SW480 (cell line): ENCODE measurements around the gene NTNG1.

Source experiments
- DNase-seq: peaks from one replicate; pipeline ENCODE4 v3.0.0-alpha.2; 2016; ENCODE audit warnings: low spot score

NTNG1 gene

GRCh38 chr1:107413546-107413945 is 272.7 kb downstream of the NTNG1 start:
- no peak for DNase-seq

DNA sequence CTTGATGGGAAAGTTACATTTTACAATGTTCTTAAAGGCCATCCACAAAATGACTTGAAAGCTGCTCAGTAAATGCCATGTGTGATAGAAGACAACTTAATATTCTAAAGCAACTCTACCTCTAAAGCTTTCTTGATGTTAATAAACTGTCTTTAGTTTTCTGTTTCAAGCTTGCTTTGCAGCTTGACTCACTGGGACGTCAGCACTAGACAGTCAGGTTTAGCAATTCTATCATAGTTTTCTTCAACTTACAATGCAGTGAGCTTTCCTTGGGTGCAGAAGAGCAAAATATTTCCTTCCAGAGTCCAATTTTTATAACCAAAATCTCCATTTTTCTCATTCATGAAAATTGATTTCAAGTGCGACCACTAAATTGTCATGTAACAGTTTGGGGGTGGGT is 273.1 kb downstream of the NTNG1 start:
- no peak for DNase-seq

DNA sequence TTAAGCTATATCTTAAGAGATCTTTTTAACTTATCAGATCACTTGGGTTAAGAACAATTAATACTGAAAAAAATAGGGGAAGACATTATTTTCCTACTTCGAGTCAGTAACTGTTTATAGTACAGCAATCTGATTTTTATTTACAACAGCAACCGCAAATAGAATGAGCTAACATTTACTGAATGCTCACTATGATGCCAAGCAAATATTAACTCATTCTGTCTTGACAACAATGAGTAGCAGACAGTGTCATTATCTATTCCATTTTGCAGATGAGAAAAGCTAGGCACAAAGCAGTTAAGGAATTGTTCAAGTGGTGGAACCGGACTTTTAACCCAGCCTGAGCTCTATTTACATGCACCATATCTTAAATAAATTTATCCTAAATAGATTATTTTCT is 273.7 kb downstream of the NTNG1 start:
- no peak for DNase-seq

DNA sequence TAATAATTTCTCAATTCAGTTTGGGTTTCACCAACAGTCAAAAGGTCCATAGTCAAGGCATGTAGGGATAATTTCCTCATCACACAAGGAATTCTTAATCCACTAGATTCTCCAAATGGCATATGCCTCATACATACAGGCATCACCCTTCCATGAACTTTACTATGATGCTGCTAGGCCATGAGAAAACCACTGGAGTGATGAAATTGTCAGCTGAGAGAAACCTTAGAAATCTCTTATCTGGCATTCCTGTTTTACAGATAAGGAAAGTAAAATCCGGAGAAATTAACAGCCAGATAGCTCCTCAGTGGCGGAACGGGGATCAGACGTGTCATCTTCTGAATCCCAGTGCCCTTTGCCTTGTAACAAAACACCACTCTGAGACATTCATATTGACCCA is 274.4 kb downstream of the NTNG1 start:
- no peak for DNase-seq

GRCh38 chr1:107419003-107419402 is 278.2 kb downstream of the NTNG1 start:
- no peak for DNase-seq

DNA sequence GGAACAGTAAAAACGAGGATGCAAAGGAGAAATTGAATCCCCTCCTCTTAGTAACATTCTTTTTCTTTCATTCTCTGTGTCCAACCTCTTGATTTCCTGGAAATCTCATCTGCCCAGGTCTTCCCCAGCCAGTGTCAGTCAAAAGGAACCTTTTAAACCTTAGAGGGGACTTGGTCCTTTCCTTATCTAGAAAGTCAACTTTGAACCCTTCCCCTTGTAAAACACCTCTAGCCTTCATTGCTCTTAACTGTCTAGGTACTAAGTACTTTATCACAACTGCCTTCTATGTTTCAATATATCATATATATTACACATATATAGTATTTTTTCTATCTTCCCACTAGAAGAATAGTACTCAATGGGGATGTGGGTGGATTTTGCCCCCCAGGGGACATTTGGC is 282.1 kb downstream of the NTNG1 start:
- no peak for DNase-seq

DNA sequence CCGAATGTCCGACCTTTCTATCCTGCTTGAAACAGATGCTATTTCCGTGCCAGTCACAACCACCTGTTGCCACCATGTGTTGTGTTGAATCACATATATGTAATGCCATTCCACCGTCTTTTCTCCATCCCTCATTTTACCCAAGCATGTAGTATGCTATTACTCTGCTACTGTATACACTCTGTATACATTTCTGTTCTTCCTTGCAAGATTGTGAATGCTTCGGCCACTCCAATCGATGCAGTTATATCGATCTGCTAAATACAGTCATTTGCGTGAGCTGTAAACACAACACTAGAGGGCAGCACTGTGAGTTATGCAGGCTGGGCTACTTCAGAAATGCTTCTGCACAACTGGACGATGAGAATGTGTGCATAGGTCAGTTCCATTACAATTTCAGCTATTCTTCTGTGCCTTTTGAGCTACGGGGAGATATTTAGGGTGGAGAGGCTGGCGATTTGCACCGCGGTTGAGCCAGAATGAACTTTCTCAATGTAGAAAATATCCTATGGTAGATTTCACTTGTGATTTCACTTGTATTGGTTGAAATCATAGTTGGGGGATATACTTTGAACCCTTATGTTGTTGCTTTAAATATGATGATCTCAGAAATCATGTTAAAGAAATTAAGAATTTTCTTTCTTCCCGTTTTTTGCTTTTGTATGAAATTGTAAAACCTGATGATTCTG is 289.8 kb downstream of the NTNG1 start:
- DNase-seq, result peak; percentile 47

GRCh38 chr1:107432108-107432507 is 291.3 kb downstream of the NTNG1 start:
- no peak for DNase-seq

DNA sequence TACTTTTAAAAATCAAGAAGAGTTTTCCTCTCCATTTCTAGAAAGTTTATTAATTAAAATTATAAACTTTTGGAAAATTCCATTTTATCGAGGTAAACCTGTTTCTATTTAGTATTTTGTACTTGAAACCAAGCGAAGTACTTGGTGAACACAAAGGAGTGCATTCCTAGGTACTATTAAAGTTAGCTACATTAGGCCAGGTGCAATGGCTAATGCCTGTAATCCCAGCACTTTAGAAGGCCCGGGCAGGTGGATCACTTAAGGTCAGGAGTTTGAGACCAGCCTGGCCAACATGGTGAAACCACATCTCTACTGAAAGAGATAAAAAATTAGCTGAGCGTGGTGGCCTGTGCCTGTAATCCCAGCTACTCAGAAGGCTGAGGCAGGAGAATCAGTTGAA is 292.2 kb downstream of the NTNG1 start:
- DNase-seq, result no peak

DNA sequence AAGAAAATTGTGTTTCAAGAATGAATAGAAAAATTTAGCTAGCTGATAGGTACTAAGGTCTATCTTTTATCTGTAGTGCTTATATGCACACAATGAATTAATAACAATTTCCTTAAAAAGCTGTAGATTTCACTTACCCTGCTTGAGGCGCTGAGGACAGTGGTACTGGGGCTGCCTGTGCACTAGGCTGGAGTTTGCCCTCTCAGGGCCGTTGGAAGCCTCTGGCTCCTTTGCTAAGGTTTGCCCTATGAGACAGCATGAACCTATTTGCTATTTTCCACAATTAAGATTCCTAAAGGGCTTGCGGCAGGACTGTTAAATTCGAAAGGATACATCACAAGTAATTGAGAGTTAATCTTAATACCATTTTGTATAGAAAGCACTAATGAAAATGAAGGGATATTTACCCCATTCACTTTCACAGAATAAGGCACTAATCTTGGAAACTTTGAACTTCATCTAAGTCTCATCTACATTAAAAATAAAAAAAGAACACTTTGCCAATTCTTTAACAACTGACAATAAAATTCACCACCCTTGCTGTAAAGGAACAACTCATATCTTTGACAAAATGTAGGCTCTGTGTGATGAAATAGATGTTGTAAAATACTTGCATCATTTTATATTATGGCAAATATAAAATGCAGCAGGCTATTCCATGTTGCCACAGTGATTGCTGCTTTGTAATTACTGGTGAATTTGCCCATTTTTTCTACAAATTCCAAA is 293.0 kb downstream of the NTNG1 start:
- DNase-seq, result no peak

DNA sequence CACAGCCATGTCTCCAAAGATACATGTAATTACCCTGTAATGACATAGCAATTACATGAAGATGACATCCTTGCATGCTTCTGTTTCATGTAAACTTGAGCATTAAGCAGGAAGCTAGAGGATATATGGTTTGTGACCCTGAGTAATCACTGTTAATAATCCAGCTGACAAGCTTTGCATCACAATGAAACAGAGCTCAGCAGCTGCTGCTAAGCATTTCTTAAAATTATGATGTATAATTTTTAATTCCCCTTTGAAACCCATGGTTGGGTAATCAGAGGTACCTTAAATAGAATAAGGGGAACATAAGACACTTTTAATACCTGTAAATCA is 293.5 kb downstream of the NTNG1 start:
- no peak for DNase-seq

DNA sequence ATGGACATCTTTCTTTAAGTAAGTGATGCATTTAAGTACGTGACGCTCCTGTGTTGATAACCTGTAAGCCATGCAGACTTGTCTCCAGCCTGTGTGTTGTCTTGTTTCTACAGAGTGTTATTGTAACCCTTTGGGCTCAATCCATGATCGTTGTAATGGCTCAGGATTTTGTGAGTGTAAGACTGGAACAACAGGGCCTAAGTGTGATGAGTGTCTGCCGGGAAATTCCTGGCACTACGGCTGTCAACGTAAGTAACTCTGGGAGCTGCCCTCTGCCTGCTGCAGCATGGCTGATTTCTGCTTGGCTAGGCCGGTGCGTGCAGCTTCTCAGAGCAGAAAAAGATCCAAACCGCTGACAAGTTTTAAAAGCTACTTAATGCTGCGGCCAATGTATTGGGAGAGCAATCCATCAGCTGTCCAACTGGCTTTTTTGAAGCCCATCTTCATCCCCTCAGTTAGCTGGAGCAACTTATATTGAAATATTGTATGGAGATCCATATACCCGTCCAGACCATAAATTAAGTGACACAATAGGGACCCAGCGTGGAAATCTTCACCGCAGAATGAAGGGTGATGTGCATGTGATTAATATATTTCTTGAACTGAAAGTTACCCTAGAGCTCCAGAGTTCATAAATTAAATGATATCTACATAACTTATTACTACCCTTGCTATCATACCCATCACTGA is 295.9 kb downstream of the NTNG1 start:
- DNase-seq, result no peak

DNA sequence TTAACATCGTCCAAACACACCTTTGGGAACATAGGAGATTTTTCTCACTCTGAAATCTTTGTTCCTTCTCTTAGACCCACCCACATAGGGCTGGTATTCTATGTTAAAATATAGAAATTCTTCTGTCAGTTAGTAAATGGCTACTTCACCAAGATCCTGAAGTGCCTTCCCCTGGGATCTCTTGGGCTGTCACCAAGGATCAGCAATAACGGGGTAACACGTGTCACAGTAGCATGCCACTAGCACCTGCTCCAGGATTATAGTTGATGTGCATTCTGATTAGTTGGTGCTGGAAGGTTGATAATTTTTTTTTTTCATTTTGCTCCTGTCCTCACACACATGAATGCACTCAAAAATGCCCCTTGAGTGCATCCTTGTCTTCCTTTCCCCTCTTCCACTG is 298.7 kb downstream of the NTNG1 start:
- DNase-seq, result no peak

DNA sequence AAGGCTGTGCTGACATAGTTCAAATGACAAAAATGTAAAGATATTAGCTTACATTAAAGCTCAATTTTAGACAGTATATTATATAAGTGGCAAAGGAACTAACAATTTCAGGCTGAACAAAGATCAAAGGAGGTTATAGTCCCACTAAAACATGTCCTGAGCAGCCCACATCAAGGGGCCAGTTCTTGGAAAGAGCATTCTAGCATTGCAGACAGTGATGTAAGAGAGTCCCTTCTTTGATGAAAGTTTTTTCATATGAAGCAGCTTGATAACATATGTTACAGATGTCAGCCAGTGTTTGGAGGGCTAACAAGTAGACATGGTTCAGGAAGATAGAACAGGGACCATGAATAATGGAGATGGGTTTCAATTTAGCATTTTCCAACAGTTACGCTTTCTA is 301.7 kb downstream of the NTNG1 start:
- DNase-seq, result peak; percentile 33

DNA sequence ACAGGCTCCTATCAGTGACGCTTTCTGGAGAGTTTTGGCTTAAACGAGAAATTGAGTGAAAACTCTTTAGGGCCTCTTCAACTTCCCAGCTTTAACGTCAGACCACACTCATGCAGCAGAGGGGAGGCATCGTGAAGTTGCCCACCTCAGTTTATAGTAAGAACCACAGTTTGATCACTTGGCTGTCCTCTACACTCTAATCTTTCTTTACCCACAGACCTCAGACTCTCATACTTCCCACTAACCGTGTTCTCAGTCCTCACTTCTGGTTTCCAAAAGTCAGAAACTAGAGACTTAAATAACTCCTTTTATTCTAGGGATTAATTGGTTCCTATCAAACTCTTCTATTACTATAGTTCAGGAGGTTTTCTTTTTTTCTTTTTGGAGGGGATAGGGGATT is 302.2 kb downstream of the NTNG1 start:
- DNase-seq, result no peak

DNA sequence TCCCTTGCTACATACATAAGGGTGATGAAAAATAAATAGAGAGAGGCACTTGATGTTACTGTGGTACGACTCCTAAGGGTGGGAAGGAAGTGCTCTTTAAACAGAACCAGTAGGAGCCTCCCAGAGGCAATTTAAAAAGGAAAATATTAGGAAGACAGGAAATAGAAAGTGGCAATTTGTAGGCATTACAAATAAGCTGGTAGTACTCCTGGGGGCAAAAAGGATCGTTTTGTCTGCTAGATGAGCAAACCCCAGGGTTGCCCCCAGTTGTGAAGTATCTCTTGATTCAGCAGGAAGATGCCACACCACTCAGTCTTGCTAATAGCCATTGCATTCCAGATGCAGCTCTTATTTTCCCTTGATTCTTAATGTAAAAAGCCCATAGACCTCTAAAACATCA is 303.0 kb downstream of the NTNG1 start:
- no peak for DNase-seq

GRCh38 chr1:107444302-107444701 is 303.5 kb downstream of the NTNG1 start:
- no peak for DNase-seq

- no peak for DNase-seq
Observed at GRCh38 chr1:107449326-107449725, 308.5 kb downstream of the NTNG1 start.

DNA sequence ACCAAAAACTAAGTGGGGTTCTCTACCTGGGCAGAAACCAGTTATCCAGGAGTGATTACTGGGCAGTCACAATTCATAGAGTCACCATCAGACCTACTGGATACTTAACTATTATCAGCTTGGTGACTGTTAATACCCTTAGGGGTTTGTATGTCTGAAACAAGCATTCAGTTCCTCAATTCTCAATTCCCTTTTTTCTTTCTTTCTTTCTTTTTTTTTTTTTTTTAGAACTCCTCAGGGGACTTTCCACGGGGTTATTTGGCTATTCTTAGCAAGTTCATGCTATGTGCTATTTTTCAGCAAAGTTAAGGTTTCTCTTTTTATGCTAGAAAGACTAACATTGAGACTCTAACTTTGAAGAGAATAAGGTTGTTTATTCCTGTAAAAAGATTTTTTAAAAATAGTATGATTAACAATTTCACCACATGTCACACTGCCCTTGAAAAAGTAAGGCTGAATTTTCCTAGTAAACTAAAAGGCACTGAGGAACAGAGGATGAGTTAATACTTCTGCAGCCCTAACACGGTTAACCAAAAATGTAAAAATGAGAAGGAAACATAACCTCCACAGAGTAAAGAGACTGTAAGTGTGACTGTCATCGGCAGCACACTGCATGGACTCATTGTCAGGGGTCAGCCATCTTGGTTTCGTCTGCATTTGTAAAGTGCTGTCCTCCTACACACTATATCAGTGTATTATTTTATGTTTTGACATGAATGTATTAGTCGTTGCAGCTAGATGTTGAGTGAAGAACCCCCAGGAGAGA is 310.2 kb downstream of the NTNG1 start:
- DNase-seq, result no peak

- DNase-seq, result no peak
Observed at GRCh38 chr1:107451715-107452114, 310.9 kb downstream of the NTNG1 start.

DNA sequence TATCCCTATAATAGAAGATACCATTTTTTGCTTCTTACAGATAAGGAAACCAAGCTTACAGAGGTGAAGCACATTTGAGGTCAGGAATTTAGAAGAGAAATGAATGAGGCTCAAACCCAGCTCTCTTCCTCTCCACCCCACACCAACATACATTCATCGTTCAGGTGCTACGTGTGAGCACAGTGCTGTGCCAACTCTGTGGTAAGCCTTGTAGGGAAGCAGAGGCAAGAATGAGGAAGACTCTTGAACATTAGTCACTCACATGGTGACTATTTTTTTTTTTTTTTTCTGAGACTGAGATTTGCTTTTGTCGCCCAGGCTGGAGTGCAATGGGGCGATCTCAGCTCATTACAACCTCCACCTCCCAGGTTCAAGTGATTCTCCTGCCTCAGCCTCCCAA is 314.0 kb downstream of the NTNG1 start:
- no peak for DNase-seq

GRCh38 chr1:107457989-107458388 is 317.1 kb downstream of the NTNG1 start:
- DNase-seq, result no peak
